Small intestine (tissue), 7 donors: ENCODE data around the gene UBE2L6. TPM values are rescaled to one million over a fixed set of nuclear protein-coding genes. Genes with fewer than 3 reads are reported as not detected.

Experiments
- DNase-seq, 2 donors: peaks; one replicate each; pipeline versions ENCODE4 v3.0.0 to v3.0.0-alpha.2; 2013
- FAIRE-seq: peaks from 2 replicates; lab custom pipeline; 2012; peaks lifted over from hg19 to GRCh38; lab: Jason Lieb, UNC
- H3K27ac ChIP-seq, 3 donors: one replicate each; pipeline ENCODE4 v1.5.1; 2013; ENCODE audit warnings: low read length in 2 of 3, mild to moderate bottlenecking in 2 of 3, control low read depth in 1 of 3, inconsistent platforms in 1 of 3, low read depth in 1 of 3, moderate library complexity in 1 of 3
- H3K27me3 ChIP-seq, 3 donors: one replicate each; pipeline ENCODE4 v1.6.1; 2013; ENCODE audit warnings: low read length in 3 of 3, inconsistent platforms in 1 of 3; ENCODE audit not compliant: control insufficient read depth in 3 of 3, insufficient read depth in 3 of 3
- H3K36me3 ChIP-seq, 3 donors: one replicate each; pipeline ENCODE4 v1.6.1; 2013; ENCODE audit warnings: low read length in 3 of 3, inconsistent platforms in 1 of 3, low read depth in 1 of 3, mild to moderate bottlenecking in 1 of 3, moderate library complexity in 1 of 3; ENCODE audit not compliant: control insufficient read depth in 3 of 3, insufficient read depth in 2 of 3
- H3K4me1 ChIP-seq, 3 donors: one replicate each; pipeline ENCODE4 v1.6.1; 2013; ENCODE audit warnings: low read length in 2 of 3, inconsistent platforms in 1 of 3, low read depth in 1 of 3, mild to moderate bottlenecking in 1 of 3, moderate library complexity in 1 of 3; ENCODE audit not compliant: control insufficient read depth in 3 of 3, insufficient read depth in 2 of 3
- H3K4me3 ChIP-seq, 3 donors: one replicate each; pipeline ENCODE4 v1.5.1; 2013; ENCODE audit warnings: low read length in 3 of 3, control low read depth in 1 of 3, inconsistent platforms in 1 of 3, low read depth in 1 of 3, mild to moderate bottlenecking in 1 of 3, moderate library complexity in 1 of 3
- H3K9me3 ChIP-seq, 2 donors: one replicate each; pipeline ENCODE4 v1.6.1; 2013; ENCODE audit warnings: low read depth in 1 of 2, low read length in 1 of 2; ENCODE audit not compliant: control insufficient read depth in 2 of 2, insufficient read depth in 1 of 2
- WGBS, 3 donors: extraction: QIAGEN DNeasy Blood & Tissue Kit; methylation state at CpG; one replicate each; pipeline ENCODE4 v1.1.7; 2013; 5-methylcytosine and 5-hydroxymethylcytosine counted together
- polyA plus RNA-seq, 4 donors: library from polyadenylated mRNA; stranded (reverse) in 3 of 4; unstranded in 1 of 4; fragments of 200-250 nt in 3 of 4; fragments of 120-200 nt in 1 of 4; gene quantifications; one replicate each; pipeline versions ENCODE4 v1.2.1 to v1.2.3, GENCODE V29; 2013
- donor health status: healthy with polysubstance abuse.
- donor health status: control.
- donor health status: control.
- donor health status: Bipolar disorder and iron deficiency.
- donor health status: healthy.

UBE2L6 gene
- polyA plus RNA-seq, 4 donors, result 51.7 to 72.3 (median 58.7) TPM

DNA sequence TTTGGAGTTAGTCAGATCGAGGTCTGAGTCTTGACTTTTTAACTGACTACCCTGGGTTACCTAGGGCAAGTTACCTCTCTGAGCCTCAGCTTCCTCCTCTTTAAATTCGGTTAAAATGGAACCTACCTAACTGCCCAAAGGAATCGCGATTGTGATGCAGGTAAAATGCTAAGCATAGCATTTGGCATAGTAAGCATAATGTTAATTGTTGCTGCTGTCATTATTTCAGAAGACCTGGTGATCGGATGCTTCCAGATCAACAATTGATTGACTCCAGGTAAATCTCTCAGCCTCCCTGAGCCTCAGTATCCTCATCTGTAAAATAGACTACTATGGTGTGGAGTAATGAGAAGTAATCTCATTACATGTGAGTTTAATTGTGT, 51.4 kb downstream of the UBE2L6 start:
- H3K27ac ChIP-seq, result no peak overlapping the region
- WGBS, 3 donors, result 14 to 20% (median 15%) methylated on average over 5 of the region's 5 CpGs
- peak overlapping the region; percentile 53 to 77 (median 56) for H3K4me3 ChIP-seq
- no peak for DNase-seq
- no peak for FAIRE-seq
- H3K9me3 ChIP-seq, result no peaks in the 10 kb centered on the region
- H3K4me1 ChIP-seq, result peaks cover 2 to 13% (median 6%) of the 10 kb centered on the region in 3 donors
- H3K36me3 ChIP-seq, result peaks cover 0 to 8% (median 0%) of the 10 kb centered on the region in 3 donors
- peaks cover 0 to 5% (median 0%) of the 10 kb centered on the region in 3 donors for H3K27me3 ChIP-seq

DNA sequence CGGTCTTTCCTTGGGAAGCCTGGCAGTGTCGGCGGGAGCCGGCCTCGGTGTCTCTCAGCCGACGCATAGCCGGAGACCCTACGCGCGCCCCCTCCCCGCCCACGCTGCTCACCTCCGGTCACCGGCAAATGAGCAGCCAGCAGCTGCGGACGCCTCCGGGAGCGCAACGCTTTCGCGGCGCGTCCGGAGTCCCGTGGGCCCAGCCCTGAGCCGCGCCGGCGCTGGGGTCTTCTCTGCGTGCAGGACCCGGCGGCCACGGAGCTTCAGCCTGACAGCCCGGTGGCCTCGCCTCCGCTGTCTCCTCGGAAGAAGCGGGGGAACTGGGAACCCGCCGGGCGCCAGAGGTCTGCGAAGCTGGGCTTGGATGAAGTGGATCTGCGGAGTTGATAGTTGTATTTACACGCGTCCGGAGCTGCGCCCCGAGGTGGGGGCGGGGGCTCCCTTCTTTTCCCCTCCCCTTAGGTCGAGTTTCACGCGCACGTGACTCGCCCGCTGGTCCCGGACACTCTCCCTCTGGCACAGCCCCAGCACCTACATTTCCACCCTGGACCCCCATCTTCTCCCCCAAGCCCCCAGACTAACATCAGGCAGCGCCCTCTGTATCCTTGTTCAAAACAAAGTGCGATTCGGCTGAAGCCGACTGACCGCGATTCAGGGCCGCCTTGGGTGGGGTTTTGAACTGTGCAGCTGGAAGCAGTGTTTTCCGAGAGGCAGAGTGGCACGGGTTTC, 52.0 kb downstream of the UBE2L6 start, which contains the start of gene SLC43A1:
Gene SLC43A1, minus strand, starts transcription at position 371 of the 729 bp plus-strand sequence. CDS start 1,591 bp downstream, outside the sequence.
- H3K4me3 ChIP-seq, result peak within 1 kb of the TSS; percentile 53 to 77 (median 56)
- peaks cover 2 to 13% (median 6%) of the 10 kb centered on the region in 3 donors for H3K4me1 ChIP-seq
- FAIRE-seq, result no peak
- H3K36me3 ChIP-seq, result peaks cover 0 to 8% (median 0%) of the 10 kb centered on the region in 3 donors
- H3K27me3 ChIP-seq, result peaks cover 0 to 5% (median 0%) of the 10 kb centered on the region in 3 donors
- WGBS, 3 donors, result 0 to 1% (median 0%) methylated on average over 48 to 66 of the region's 66 CpGs
- peak within 1 kb of the TSS in 2 of 3 donors; percentile 28 to 32 for H3K27ac ChIP-seq
- DNase-seq, result peak; percentile 14 to 69
- no peaks in the 10 kb centered on the region for H3K9me3 ChIP-seq

- 1% methylated on average over 47 to 57 of the region's 57 CpGs for WGBS, 3 donors
- Histone ChIP-seq H3K36me3 (peaks cover 0 to 8% (median 0%) of the 10 kb centered on the region in 3 donors), H3K27me3 (peaks cover 0 to 5% (median 0%) of the 10 kb centered on the region in 3 donors), H3K4me3 (peak overlapping the region; percentile 53 to 77 (median 56)), H3K27ac (peak overlapping the region in 2 of 3 donors; percentile 28 to 32), H3K4me1 (peaks cover 2 to 13% (median 6%) of the 10 kb centered on the region in 3 donors), H3K9me3 (no peaks in the 10 kb centered on the region)
- FAIRE-seq (no peak), DNase-seq (peak; percentile 30 to 68)
These were observed 52.7 kb downstream of the UBE2L6 start for GRCh38 chr11:57514538-57515331.

DNA sequence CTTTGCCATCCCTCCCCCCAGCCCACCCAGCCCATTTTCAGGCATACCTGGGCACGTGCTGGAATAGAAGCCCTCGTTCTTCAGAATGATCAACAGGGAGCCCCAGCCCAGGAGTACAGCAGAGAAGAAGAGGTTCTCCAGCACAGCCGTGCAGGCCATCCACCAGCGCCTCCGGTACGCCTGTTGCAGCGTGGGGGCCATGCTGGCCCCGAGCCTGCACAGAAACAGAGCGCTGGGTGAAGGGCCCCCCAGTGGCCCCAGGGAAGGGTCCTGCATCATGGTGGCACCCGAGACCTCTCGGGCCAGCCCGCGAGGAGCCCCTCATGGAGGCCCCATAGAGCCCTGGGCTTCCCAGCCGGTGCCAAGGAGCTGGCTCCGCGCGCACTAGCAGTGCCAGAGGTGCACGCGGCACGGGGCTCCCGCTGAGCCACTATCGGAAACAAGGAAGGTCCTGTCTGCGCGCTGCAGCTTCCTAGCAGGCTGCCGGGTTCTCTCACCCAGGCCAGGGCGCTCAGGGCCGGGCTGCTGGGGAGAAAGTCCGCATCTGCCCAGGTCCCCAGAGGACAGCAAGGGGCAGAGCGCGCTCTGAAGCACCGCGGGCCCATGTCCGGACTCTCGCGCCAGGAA, 53.4 kb downstream of the UBE2L6 start:
- FAIRE-seq (no peak), DNase-seq (peak; percentile 54 to 65)
- Histone ChIP-seq H3K36me3 (peaks cover 0 to 8% (median 0%) of the 10 kb centered on the region in 3 donors), H3K4me1 (peaks cover 2 to 13% (median 6%) of the 10 kb centered on the region in 3 donors), H3K27ac (peak overlapping the region in 2 of 3 donors; percentile 28 to 32), H3K27me3 (peaks cover 0 to 5% (median 0%) of the 10 kb centered on the region in 3 donors), H3K9me3 (no peaks in the 10 kb centered on the region), H3K4me3 (peak overlapping the region; percentile 53 to 77 (median 56))
- WGBS, 3 donors, result 12 to 16% (median 14%) methylated on average over 28 to 35 of the region's 35 CpGs

GRCh38 chr11:57513452-57513795, 54.0 kb downstream of the UBE2L6 start:
- FAIRE-seq (no peak), DNase-seq (no peak)
- Histone ChIP-seq H3K27me3 (peaks cover 0 to 5% (median 0%) of the 10 kb centered on the region in 3 donors), H3K27ac (peak overlapping the region in 1 of 3 donors; percentile 9), H3K4me3 (no peak overlapping the region), H3K36me3 (peaks cover 0 to 8% (median 0%) of the 10 kb centered on the region in 3 donors), H3K9me3 (no peaks in the 10 kb centered on the region), H3K4me1 (peaks cover 2 to 13% (median 6%) of the 10 kb centered on the region in 3 donors)
- 31 to 48% (median 36%) methylated on average over 1 of the region's 1 CpG for whole genome bisulfite sequencing, 3 donors

- H3K27ac ChIP-seq, result peak overlapping the region in 1 of 3 donors; percentile 9
- no peak for DNase-seq
- WGBS, 3 donors, result 82 to 86% (median 85%) methylated on average over 12 of the region's 12 CpGs
These were observed 54.6 kb downstream of the UBE2L6 start for GRCh38 chr11:57512646-57513451.

DNA sequence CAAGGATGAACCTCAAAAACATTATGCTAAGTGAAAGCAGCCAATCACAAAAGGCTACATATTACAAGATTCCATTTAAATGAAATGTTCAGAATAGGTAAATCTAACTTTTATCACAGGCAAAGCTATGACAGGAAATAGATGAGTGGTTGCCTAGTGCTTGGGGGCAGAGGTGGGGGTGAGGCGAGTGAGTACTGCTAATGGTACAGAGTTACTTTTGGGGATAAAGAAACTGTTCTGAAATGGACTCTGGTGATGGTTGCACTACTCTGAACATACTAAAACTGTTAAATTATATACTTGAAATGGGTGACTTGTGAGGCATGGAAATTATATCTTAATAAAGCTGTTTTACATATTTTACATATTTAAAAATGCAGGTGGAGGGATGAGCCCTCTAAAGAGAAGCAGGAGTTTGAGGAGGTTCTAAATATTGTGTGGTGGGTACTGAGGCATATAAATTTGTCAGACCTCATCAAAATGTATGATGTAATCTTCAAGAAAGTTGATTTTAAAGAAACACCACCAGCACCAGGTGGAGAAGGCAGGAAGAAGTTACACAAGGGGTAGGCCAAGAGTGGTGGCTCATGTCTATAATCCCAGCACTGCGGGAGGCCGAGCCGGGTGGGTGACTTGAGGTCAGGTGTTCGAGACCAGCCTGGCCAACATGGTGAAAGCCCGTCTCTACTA, 55.6 kb downstream of the UBE2L6 start:
- Histone ChIP-seq H3K27me3 (peaks cover 0 to 5% (median 0%) of the 10 kb centered on the region in 3 donors), H3K27ac (no peak overlapping the region), H3K4me1 (peaks cover 2 to 13% (median 6%) of the 10 kb centered on the region in 3 donors), H3K9me3 (no peaks in the 10 kb centered on the region), H3K36me3 (peaks cover 0 to 8% (median 0%) of the 10 kb centered on the region in 3 donors), H3K4me3 (no peak overlapping the region)
- FAIRE-seq (no peak), DNase-seq (no peak)
- 91 to 96% (median 91%) methylated on average over 6 of the region's 6 CpGs for WGBS, 3 donors

More at GRCh38 chr11:57512646-57513451, 54.6 kb downstream of the UBE2L6 start:
- FAIRE-seq, result no peak
- peaks cover 0 to 5% (median 0%) of the 10 kb centered on the region in 3 donors for H3K27me3 ChIP-seq
- H3K4me1 ChIP-seq, result peaks cover 2 to 13% (median 6%) of the 10 kb centered on the region in 3 donors
- H3K4me3 ChIP-seq, result no peak overlapping the region
- H3K9me3 ChIP-seq, result no peaks in the 10 kb centered on the region
- H3K36me3 ChIP-seq, result peaks cover 0 to 8% (median 0%) of the 10 kb centered on the region in 3 donors
